Fibroblast of mammary gland (primary cell): ENCODE measurements around the gene ATF2.
A peak's percentile ranks its signal among the peaks of the same experiment; 100 is the strongest.

Source experiments
- DNase-seq: peaks from one replicate; pipeline ENCODE4 v3.0.0-alpha.2; 2010; ENCODE audit warnings: low read depth
- H3K4me3 ChIP-seq: 2 replicates; pipeline ENCODE4 v1.5.1; 2011; ENCODE audit warnings: low read depth, mild to moderate bottlenecking, low read length, moderate library complexity; ENCODE audit not compliant: control insufficient read depth
- CTCF ChIP-seq: conservative IDR thresholded peaks from 2 replicates; pipeline ENCODE4 v1.5.1; 2011; ENCODE audit warnings: low read depth, low read length, inconsistent platforms; ENCODE audit not compliant: control insufficient read depth, insufficient read depth

ATF2 gene

DNA sequence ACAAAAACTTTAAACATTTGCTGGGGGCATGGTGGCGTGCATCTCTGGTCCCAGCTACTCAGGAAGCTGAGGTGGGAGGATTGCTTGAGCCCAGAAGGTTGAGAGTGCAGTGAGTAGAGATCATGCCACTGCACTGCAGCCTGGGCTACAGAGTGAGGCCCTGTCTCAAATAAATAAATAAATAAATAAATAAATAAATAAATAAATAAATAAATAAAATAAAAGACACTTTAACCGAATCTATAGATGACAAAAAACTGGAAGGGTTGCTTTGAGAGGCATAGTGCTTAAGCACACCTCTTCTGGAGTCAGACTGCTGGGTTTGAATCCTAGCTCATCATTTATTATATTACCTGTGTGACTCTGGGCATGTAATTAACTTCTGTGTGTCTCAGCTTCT lies 141.6 kb downstream of the ATF2 start:
- H3K4me3 ChIP-seq = no peak overlapping the region
- TF ChIP-seq CTCF = no peak
- DNase-seq = no peak

GRCh38 chr2:175025946-175026345 lies 142.1 kb downstream of the ATF2 start:
- TF ChIP-seq CTCF = no peak
- DNase-seq = peak; percentile 70
- H3K4me3 ChIP-seq = no peak overlapping the region

GRCh38 chr2:175025233-175025632 lies 142.8 kb downstream of the ATF2 start:
- H3K4me3 ChIP-seq = no peak overlapping the region
- no peak for TF ChIP-seq CTCF
- no peak for DNase-seq

DNA sequence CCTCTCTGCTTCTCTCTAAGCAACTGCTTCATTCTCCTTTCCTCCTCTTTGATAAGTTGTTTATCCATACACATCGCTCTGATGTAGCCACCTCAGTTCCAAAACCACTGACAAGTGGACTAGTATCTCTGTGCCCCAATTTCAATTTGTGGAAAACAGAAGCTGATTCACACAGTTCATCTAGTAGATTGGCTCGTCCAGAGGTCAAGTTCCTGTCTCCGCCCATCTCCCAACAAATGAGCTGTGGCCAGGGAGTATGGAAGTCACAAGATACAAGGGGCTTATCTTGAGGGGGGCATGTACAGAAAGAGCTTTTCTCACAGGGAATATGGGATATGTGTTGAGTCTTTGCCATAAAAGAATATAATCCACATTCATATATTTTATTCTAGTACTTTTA lies 145.1 kb downstream of the ATF2 start:
- no peak for DNase-seq
- H3K4me3 ChIP-seq = no peak overlapping the region
- no peak for TF ChIP-seq CTCF
